Fibroblast of the aortic adventitia (primary cell): Measurements from ENCODE around the gene EID1. TPM values are rescaled to one million over a fixed set of nuclear protein-coding genes. Genes with fewer than 3 reads are reported as not detected.
A peak's percentile ranks its signal among the peaks of the same experiment; 100 is the strongest.

Source experiments
- DNase-seq: peaks from one replicate; pipeline ENCODE4 v3.0.0-alpha.2; 2010; ENCODE audit warnings: low read depth
- H3K4me3 ChIP-seq: 2 replicates; pipeline ENCODE4 v1.5.1; 2011; ENCODE audit warnings: low read depth, mild to moderate bottlenecking, control low read depth, low read length, moderate library complexity
- CTCF ChIP-seq: IDR thresholded peaks from 2 replicates; pipeline ENCODE4 v1.5.1; 2011; ENCODE audit warnings: mild to moderate bottlenecking, low read length, control low read depth, inconsistent platforms; ENCODE audit not compliant: insufficient read depth
- total RNA-seq: library from RNA; depleted of rRNA; stranded (reverse); fragments of >200 nt; gene quantifications from 2 replicates; pipeline ENCODE4 v1.2.3, GENCODE V29; 2012; ENCODE audit warnings: low replicate concordance

EID1 gene
- total RNA-seq, 1 donor, result 253 TPM

GRCh38 chr15:48891232-48891765 lies 13.4 kb downstream of the EID1 start:
- no peak overlapping the region for H3K4me3 ChIP-seq
- TF ChIP-seq CTCF, result no peak
- no peak for DNase-seq

GRCh38 chr15:48893311-48893710 lies 15.4 kb downstream of the EID1 start:
- no peak overlapping the region for H3K4me3 ChIP-seq
- no peak for TF ChIP-seq CTCF
- DNase-seq, result no peak

- peak overlapping the region; percentile 39 for H3K4me3 ChIP-seq
- peak; percentile 84 for DNase-seq
- no peak for TF ChIP-seq CTCF
These were observed 19.2 kb downstream of the EID1 start for GRCh38 chr15:48896869-48897814.

GRCh38 chr15:48898032-48898431 lies 20.1 kb downstream of the EID1 start:
- no peak for TF ChIP-seq CTCF
- DNase-seq, result no peak

GRCh38 chr15:48898446-48898845 lies 20.5 kb downstream of the EID1 start:
- no peak for DNase-seq
- no peak for TF ChIP-seq CTCF
- no peak overlapping the region for H3K4me3 ChIP-seq

More at GRCh38 chr15:48898032-48898431, 20.1 kb downstream of the EID1 start:
- no peak overlapping the region for H3K4me3 ChIP-seq

GRCh38 chr15:48899793-48900192 lies 21.9 kb downstream of the EID1 start:
- no peak overlapping the region for H3K4me3 ChIP-seq
- no peak for TF ChIP-seq CTCF
- no peak for DNase-seq
